Measurements from ENCODE around the gene MAPRE2. TPM values are rescaled to one million over a fixed set of nuclear protein-coding genes. Genes with fewer than 3 reads are reported as not detected.
A peak's percentile ranks its signal among the peaks of the same experiment; 100 is the strongest.

MAPRE2 gene
- 50.7 TPM in 2 replicates for total RNA-seq

GRCh38 chr18:35040988-35041814 is at the start of gene MAPRE2:
Gene MAPRE2, plus strand, starts transcription at chr18:35041413. Its CDS starts 127 bp downstream, at chr18:35041540.
- Mint-ChIP-seq H3K4me1 (ENCODE audit: low read depth) (peaks cover 57% of the 10 kb centered on the region), H3K27ac (peak within 1 kb of the TSS; percentile 99), H3K4me3 (peak within 1 kb of the TSS; percentile 96), H3K27me3 (ENCODE audit: insufficient read depth) (no peaks in the 10 kb centered on the region), H3K36me3 (ENCODE audit: low read depth) (peaks cover 8% of the 10 kb centered on the region), H3K9me3 (no peaks in the 10 kb centered on the region)
- peak; percentile 98 for DNase-seq (ENCODE audit: low spot score)
- intact Hi-C loops (cut with micrococcal nuclease), result loop anchor here (1.0 to 10.0 kb wide), 11 partner anchors 12 to 1088 kb away; partner anchors contain the start of genes ELP2, GALNT1, INO80C and RMP24

GRCh38 chr18:34991561-34991960 is 49.7 kb upstream of the MAPRE2 start:
- Mint-ChIP-seq H3K9me3 (no peaks in the 10 kb centered on the region), H3K27me3 (ENCODE audit: insufficient read depth) (peaks cover 8% of the 10 kb centered on the region), H3K4me3 (no peak overlapping the region), H3K36me3 (ENCODE audit: low read depth) (no peaks in the 10 kb centered on the region), H3K27ac (no peak overlapping the region), H3K4me1 (ENCODE audit: low read depth) (peaks cover 8% of the 10 kb centered on the region)
- DNase-seq (ENCODE audit: low spot score), result no peak
- intact Hi-C loops (cut with micrococcal nuclease), result no loop called here

GRCh38 chr18:34993289-34993688 is 47.9 kb upstream of the MAPRE2 start:
- intact Hi-C loops (cut with micrococcal nuclease), result no loop called here

DNA sequence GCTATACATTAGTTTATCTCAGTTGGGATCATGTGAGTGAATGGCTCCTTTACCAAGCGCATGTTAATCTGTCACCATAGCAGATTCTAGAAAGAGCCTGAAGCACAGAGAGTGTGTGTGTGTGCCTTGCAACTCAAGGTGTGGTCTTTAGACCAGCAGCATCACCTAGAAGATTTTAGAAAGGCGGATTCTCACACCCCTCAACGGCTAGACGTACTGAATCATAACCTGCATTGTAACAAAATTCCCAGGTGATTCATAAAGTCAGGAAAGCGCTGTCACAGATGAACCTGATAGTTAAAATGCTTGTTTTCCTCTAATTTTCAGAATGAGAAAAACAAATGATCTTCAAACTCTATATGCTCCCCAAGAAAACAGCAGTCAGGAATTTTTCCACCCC is 45.5 kb upstream of the MAPRE2 start:
- Mint-ChIP-seq H3K27ac (no peak overlapping the region), H3K27me3 (ENCODE audit: insufficient read depth) (peaks cover 5% of the 10 kb centered on the region), H3K4me3 (no peak overlapping the region), H3K9me3 (no peaks in the 10 kb centered on the region), H3K36me3 (ENCODE audit: low read depth) (no peaks in the 10 kb centered on the region), H3K4me1 (ENCODE audit: low read depth) (peaks cover 8% of the 10 kb centered on the region)
- intact Hi-C loops (cut with micrococcal nuclease), result no loop called here
- DNase-seq (ENCODE audit: low spot score), result no peak

More at GRCh38 chr18:34993289-34993688, 47.9 kb upstream of the MAPRE2 start:
- peaks cover 8% of the 10 kb centered on the region for H3K4me1 Mint-ChIP-seq (ENCODE audit: low read depth)
- H3K27ac Mint-ChIP-seq, result no peak overlapping the region
- no peak overlapping the region for H3K4me3 Mint-ChIP-seq
- no peak for DNase-seq (ENCODE audit: low spot score)
- peaks cover 8% of the 10 kb centered on the region for H3K27me3 Mint-ChIP-seq (ENCODE audit: insufficient read depth)
- H3K9me3 Mint-ChIP-seq, result no peaks in the 10 kb centered on the region
- no peaks in the 10 kb centered on the region for H3K36me3 Mint-ChIP-seq (ENCODE audit: low read depth)

GRCh38 chr18:34998661-34999060 is 42.6 kb upstream of the MAPRE2 start:
- Mint-ChIP-seq H3K27me3 (ENCODE audit: insufficient read depth) (peaks cover 2% of the 10 kb centered on the region), H3K36me3 (ENCODE audit: low read depth) (no peaks in the 10 kb centered on the region), H3K4me3 (no peak overlapping the region), H3K9me3 (no peaks in the 10 kb centered on the region), H3K27ac (no peak overlapping the region), H3K4me1 (ENCODE audit: low read depth) (peaks cover 1% of the 10 kb centered on the region)
- intact Hi-C loops (cut with micrococcal nuclease), result no loop called here
- DNase-seq (ENCODE audit: low spot score), result no peak

GRCh38 chr18:34999756-35000289 is 41.4 kb upstream of the MAPRE2 start:
- H3K27me3 Mint-ChIP-seq (ENCODE audit: insufficient read depth), result no peaks in the 10 kb centered on the region

GRCh38 chr18:35000457-35000856 is 40.8 kb upstream of the MAPRE2 start:
- H3K4me3 Mint-ChIP-seq, result no peak overlapping the region
- no peaks in the 10 kb centered on the region for H3K4me1 Mint-ChIP-seq (ENCODE audit: low read depth)
- intact Hi-C loops (cut with micrococcal nuclease), result no loop called here
- no peaks in the 10 kb centered on the region for H3K27me3 Mint-ChIP-seq (ENCODE audit: insufficient read depth)
- no peak for DNase-seq (ENCODE audit: low spot score)
- no peaks in the 10 kb centered on the region for H3K36me3 Mint-ChIP-seq (ENCODE audit: low read depth)
- H3K9me3 Mint-ChIP-seq, result no peaks in the 10 kb centered on the region
- H3K27ac Mint-ChIP-seq, result no peak overlapping the region

More at GRCh38 chr18:34999756-35000289, 41.4 kb upstream of the MAPRE2 start:
- Mint-ChIP-seq H3K36me3 (ENCODE audit: low read depth) (no peaks in the 10 kb centered on the region), H3K4me1 (ENCODE audit: low read depth) (no peaks in the 10 kb centered on the region), H3K4me3 (no peak overlapping the region), H3K27ac (no peak overlapping the region), H3K9me3 (no peaks in the 10 kb centered on the region)
- DNase-seq (ENCODE audit: low spot score), result no peak
- intact Hi-C loops (cut with micrococcal nuclease), result no loop called here

DNA sequence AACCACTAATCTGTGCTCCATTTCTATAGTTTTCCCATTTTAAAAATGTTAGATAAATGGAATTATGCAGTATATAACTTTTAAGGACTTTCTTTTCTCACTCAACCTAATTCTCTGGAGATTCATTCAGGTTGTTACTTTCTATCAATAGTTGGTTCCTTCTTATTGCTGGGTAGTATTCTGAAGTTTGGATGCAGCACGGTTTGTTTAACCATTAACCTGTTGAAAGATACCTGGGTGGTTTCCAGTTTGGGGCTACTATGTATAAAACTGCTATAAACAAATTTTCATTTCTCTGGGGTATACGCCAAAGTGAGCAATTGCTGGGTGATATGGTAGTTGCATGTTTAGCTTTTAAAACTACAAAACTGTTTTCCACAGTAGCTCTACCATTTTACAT is 39.1 kb upstream of the MAPRE2 start:
- Mint-ChIP-seq H3K4me1 (ENCODE audit: low read depth) (no peaks in the 10 kb centered on the region), H3K27ac (no peak overlapping the region)
- intact Hi-C loops (cut with micrococcal nuclease), result no loop called here

GRCh38 chr18:35005963-35006577 is 35.1 kb upstream of the MAPRE2 start:
- Mint-ChIP-seq H3K27me3 (ENCODE audit: insufficient read depth) (peaks cover 2% of the 10 kb centered on the region), H3K9me3 (no peaks in the 10 kb centered on the region), H3K27ac (no peak overlapping the region), H3K4me1 (ENCODE audit: low read depth) (no peaks in the 10 kb centered on the region), H3K36me3 (ENCODE audit: low read depth) (no peaks in the 10 kb centered on the region), H3K4me3 (no peak overlapping the region)
- no peak for DNase-seq (ENCODE audit: low spot score)
- intact Hi-C loops (cut with micrococcal nuclease), result loop anchor here (1.0 kb wide), 4 partner anchors 37 to 349 kb away; no protein-coding TSS in a partner anchor

More for the DNA sequence above, 39.1 kb upstream of the MAPRE2 start:
- Mint-ChIP-seq H3K4me3 (no peak overlapping the region), H3K9me3 (no peaks in the 10 kb centered on the region), H3K27me3 (ENCODE audit: insufficient read depth) (no peaks in the 10 kb centered on the region), H3K36me3 (ENCODE audit: low read depth) (no peaks in the 10 kb centered on the region)
- no peak for DNase-seq (ENCODE audit: low spot score)

GRCh38 chr18:35010156-35010555 is 31.1 kb upstream of the MAPRE2 start:
- no peaks in the 10 kb centered on the region for H3K36me3 Mint-ChIP-seq (ENCODE audit: low read depth)
- H3K4me3 Mint-ChIP-seq, result no peak overlapping the region
- H3K27me3 Mint-ChIP-seq (ENCODE audit: insufficient read depth), result peaks cover 2% of the 10 kb centered on the region
- H3K4me1 Mint-ChIP-seq (ENCODE audit: low read depth), result no peaks in the 10 kb centered on the region
- H3K9me3 Mint-ChIP-seq, result no peaks in the 10 kb centered on the region
- intact Hi-C loops (cut with micrococcal nuclease), result no loop called here
- H3K27ac Mint-ChIP-seq, result no peak overlapping the region
- DNase-seq (ENCODE audit: low spot score), result no peak

- Mint-ChIP-seq H3K9me3 (no peaks in the 10 kb centered on the region), H3K4me3 (no peak overlapping the region), H3K36me3 (ENCODE audit: low read depth) (no peaks in the 10 kb centered on the region), H3K27me3 (ENCODE audit: insufficient read depth) (peaks cover 2% of the 10 kb centered on the region), H3K4me1 (ENCODE audit: low read depth) (no peaks in the 10 kb centered on the region), H3K27ac (no peak overlapping the region)
- intact Hi-C loops (cut with micrococcal nuclease), result no loop called here
- no peak for DNase-seq (ENCODE audit: low spot score)
Measured at GRCh38 chr18:35010993-35011392, 30.2 kb upstream of the MAPRE2 start.

- H3K36me3 Mint-ChIP-seq (ENCODE audit: low read depth), result no peaks in the 10 kb centered on the region
- no peak for DNase-seq (ENCODE audit: low spot score)
- H3K27me3 Mint-ChIP-seq (ENCODE audit: insufficient read depth), result peaks cover 23% of the 10 kb centered on the region
- H3K4me1 Mint-ChIP-seq (ENCODE audit: low read depth), result no peaks in the 10 kb centered on the region
- no peak overlapping the region for H3K27ac Mint-ChIP-seq
- no peaks in the 10 kb centered on the region for H3K9me3 Mint-ChIP-seq
- intact Hi-C loops (cut with micrococcal nuclease), result no loop called here
- no peak overlapping the region for H3K4me3 Mint-ChIP-seq
Measured at GRCh38 chr18:35019933-35020332, 21.3 kb upstream of the MAPRE2 start.

DNA sequence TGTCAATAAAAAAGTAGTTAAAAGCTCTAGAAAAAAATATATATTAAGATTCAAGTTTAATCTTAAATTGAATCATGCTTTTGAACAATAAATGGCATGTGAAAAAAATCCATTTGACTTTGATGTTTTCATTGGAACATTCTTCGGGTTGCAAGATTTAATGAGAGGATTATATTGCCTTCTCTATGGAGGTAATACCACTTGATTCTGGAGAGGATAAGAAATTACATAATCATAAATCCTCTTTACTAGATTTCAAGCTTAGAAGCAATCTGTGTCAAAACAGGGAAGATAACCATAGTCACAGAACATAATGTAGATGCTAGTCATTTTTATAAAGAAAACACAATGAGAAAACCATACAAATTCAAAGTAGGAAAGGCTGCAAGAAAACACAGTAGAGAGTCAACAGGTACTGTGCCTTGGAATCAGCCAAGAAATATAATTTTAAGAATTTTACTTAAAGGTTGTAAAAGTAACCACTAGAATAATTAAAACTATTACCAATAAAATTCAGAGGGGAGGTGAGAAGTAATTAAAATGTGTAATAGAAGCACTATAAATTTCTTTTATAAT is 18.7 kb upstream of the MAPRE2 start:
- intact Hi-C loops (cut with micrococcal nuclease), result no loop called here

More for the DNA sequence above, 18.7 kb upstream of the MAPRE2 start:
- H3K4me3 Mint-ChIP-seq, result no peak overlapping the region
- peaks cover 10% of the 10 kb centered on the region for H3K4me1 Mint-ChIP-seq (ENCODE audit: low read depth)
- DNase-seq (ENCODE audit: low spot score), result no peak
- peaks cover 18% of the 10 kb centered on the region for H3K27me3 Mint-ChIP-seq (ENCODE audit: insufficient read depth)
- H3K27ac Mint-ChIP-seq, result no peak overlapping the region
- H3K36me3 Mint-ChIP-seq (ENCODE audit: low read depth), result no peaks in the 10 kb centered on the region
- no peaks in the 10 kb centered on the region for H3K9me3 Mint-ChIP-seq
